ENCODE results near the gene RSPO4.

The RSPO4 gene

GRCh38 chr20:969868-970267 is 32.2 kb downstream of the RSPO4 start:
- no peak for TF ChIP-seq FOXP2 (optimal IDR thresholded peaks at IDR 0.05; ENCODE audit: control extremely low read depth, extremely low read length, insufficient read depth)
- Histone ChIP-seq H3K36me3 (ENCODE audit: insufficient read depth, low read length) (no peaks in the 10 kb centered on the region), H3K4me3 (no peak overlapping the region), H3K9me3 (ENCODE audit: low read depth, low read length) (no peaks in the 10 kb centered on the region), H3K9ac (ENCODE audit: insufficient read length) (no peak overlapping the region), H3K27ac (no peak overlapping the region)
- DNase-seq (ENCODE audit: low read depth, low spot score), result no peak

DNA sequence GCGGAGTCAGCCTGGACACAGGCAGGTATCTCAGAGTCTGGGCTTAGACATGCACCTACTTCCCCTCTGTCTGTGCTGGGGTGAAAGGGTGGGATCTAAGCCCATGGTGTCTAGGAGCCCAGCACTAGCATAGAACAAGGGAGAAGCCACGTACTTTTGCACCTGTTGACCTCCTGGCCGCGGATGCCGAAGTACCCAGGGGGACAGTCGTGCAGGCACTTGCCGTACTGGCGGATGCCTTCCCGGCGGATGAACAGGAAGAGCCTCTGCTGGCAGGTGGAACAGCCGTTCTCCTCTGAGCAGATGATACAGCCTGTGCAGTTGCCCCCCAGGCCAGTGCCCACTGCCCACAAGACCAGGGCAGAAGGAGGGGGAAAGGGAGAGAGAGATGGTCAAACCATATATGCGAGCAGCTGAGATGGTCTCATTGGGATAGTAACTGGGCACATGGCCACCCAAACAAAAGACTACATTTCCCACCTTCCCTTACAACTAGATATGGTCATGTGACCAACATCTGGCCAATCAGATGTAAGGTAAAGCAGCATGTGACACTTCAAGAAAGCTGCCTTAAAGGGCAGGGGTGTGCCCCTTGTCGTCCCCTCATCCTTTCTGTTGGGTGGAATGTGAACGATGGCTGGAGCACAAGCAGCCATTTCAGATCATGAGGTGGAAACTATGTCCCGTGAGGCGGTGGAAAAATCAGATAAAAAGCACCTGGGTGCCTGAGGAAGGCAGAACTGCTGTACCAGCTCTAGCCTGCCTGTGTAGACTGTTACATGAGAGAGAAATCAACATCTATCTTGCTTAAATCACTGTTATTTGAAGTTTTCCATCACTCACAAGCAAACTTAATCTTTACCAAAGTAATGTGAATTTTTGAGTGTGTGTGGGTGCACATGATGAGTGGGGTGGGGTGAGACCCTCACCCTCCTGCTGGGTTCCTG is 34.0 kb downstream of the RSPO4 start:
- TF ChIP-seq FOXP2 (optimal IDR thresholded peaks at IDR 0.05; ENCODE audit: control extremely low read depth, extremely low read length, insufficient read depth) (no peak), EZH2 (IDR thresholded peaks at IDR 0.05) (no peak), POLR2AphosphoS5 (IDR thresholded peaks at IDR 0.05; ENCODE audit: borderline replicate concordance, low read depth, low read length) (no peak)
- Histone ChIP-seq H3K36me3 (ENCODE audit: insufficient read depth, low read length) (no peaks in the 10 kb centered on the region), H3K4me3 (no peak overlapping the region), H3K9me3 (ENCODE audit: low read depth, low read length) (no peaks in the 10 kb centered on the region), H3K27ac (no peak overlapping the region), H3K9ac (ENCODE audit: insufficient read length) (no peak overlapping the region)
- DNase-seq (ENCODE audit: low read depth, low spot score), result no peak

GRCh38 chr20:965956-966355 is 36.2 kb downstream of the RSPO4 start:
- no peaks in the 10 kb centered on the region for H3K36me3 ChIP-seq (ENCODE audit: insufficient read depth, low read length)
- no peak for DNase-seq (ENCODE audit: low read depth, low spot score)

DNA sequence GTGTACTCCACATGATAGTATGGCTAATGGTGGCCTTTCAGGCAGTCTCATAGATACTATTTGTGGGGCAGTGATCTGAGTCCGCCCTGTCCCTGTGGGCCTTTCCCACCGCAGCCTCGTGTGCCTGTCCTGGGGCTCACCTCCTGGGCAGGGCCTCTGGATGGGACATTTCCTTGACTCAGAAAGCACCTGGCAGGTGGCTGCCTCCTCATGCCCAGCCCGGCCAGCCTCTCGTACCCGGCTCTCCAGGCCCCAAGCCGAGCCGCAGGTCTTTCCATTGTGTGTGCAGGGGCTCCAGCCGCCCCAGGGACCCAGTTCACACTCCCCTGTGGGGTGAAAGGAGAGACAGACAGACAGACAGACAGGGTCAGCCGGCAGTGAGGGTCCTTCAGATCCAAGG is 38.3 kb downstream of the RSPO4 start:
- TF ChIP-seq FOXP2 (optimal IDR thresholded peaks at IDR 0.05; ENCODE audit: control extremely low read depth, extremely low read length, insufficient read depth) (no peak), EZH2 (IDR thresholded peaks at IDR 0.05) (no peak), POLR2AphosphoS5 (IDR thresholded peaks at IDR 0.05; ENCODE audit: borderline replicate concordance, low read depth, low read length) (no peak)
- no peaks in the 10 kb centered on the region for H3K36me3 ChIP-seq (ENCODE audit: insufficient read depth, low read length)
- no peak for DNase-seq (ENCODE audit: low read depth, low spot score)
- H3K27ac ChIP-seq, result no peak overlapping the region
- H3K4me3 ChIP-seq, result no peak overlapping the region
- no peaks in the 10 kb centered on the region for H3K9me3 ChIP-seq (ENCODE audit: low read depth, low read length)
- no peak overlapping the region for H3K9ac ChIP-seq (ENCODE audit: insufficient read length)

More at GRCh38 chr20:965956-966355, 36.2 kb downstream of the RSPO4 start:
- TF ChIP-seq EZH2 (IDR thresholded peaks at IDR 0.05) (no peak), FOXP2 (optimal IDR thresholded peaks at IDR 0.05; ENCODE audit: control extremely low read depth, extremely low read length, insufficient read depth) (no peak), POLR2AphosphoS5 (IDR thresholded peaks at IDR 0.05; ENCODE audit: borderline replicate concordance, low read depth, low read length) (no peak)
- H3K27ac ChIP-seq, result no peak overlapping the region
- no peak overlapping the region for H3K4me3 ChIP-seq
- H3K9ac ChIP-seq (ENCODE audit: insufficient read length), result no peak overlapping the region
- no peaks in the 10 kb centered on the region for H3K9me3 ChIP-seq (ENCODE audit: low read depth, low read length)

DNA sequence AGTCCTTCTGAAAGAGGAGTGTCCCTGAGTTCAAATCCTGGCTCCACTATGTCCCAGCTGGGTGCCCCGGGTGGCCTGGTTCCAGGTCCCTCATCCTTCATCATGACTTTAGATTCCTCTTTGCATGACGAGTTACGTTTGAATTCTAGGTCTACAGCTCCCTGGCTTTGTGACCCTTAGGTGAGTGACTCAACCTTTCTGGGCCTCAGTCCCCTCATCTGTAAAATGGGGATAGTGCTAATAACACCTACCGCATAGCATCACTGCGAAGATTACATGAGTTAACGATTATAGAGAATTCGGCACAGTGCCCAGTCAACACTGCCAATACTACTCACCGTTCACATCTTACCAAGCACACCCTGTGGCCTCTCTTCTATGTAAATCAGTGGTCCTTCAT is 39.4 kb downstream of the RSPO4 start:
- no peak overlapping the region for H3K9ac ChIP-seq (ENCODE audit: insufficient read length)
- TF ChIP-seq POLR2AphosphoS5 (IDR thresholded peaks at IDR 0.05; ENCODE audit: borderline replicate concordance, low read depth, low read length) (no peak), EZH2 (IDR thresholded peaks at IDR 0.05) (no peak), FOXP2 (optimal IDR thresholded peaks at IDR 0.05; ENCODE audit: control extremely low read depth, extremely low read length, insufficient read depth) (no peak)
- H3K27ac ChIP-seq, result no peak overlapping the region
- no peak overlapping the region for H3K4me3 ChIP-seq
- DNase-seq (ENCODE audit: low read depth, low spot score), result no peak
- H3K36me3 ChIP-seq (ENCODE audit: insufficient read depth, low read length), result no peaks in the 10 kb centered on the region
- no peaks in the 10 kb centered on the region for H3K9me3 ChIP-seq (ENCODE audit: low read depth, low read length)

GRCh38 chr20:962223-962622 is 39.9 kb downstream of the RSPO4 start:
- H3K9ac ChIP-seq (ENCODE audit: insufficient read length), result no peak overlapping the region
- DNase-seq (ENCODE audit: low read depth, low spot score), result no peak
- no peak for TF ChIP-seq POLR2AphosphoS5 (IDR thresholded peaks at IDR 0.05; ENCODE audit: borderline replicate concordance, low read depth, low read length)

GRCh38 chr20:961768-962167 is 40.3 kb downstream of the RSPO4 start:
- no peak overlapping the region for H3K4me3 ChIP-seq
- no peaks in the 10 kb centered on the region for H3K9me3 ChIP-seq (ENCODE audit: low read depth, low read length)
- H3K36me3 ChIP-seq (ENCODE audit: insufficient read depth, low read length), result no peaks in the 10 kb centered on the region
- no peak for DNase-seq (ENCODE audit: low read depth, low spot score)
- H3K9ac ChIP-seq (ENCODE audit: insufficient read length), result no peak overlapping the region
- H3K27ac ChIP-seq, result no peak overlapping the region
- no peak for TF ChIP-seq FOXP2 (optimal IDR thresholded peaks at IDR 0.05; ENCODE audit: control extremely low read depth, extremely low read length, insufficient read depth)
- TF ChIP-seq POLR2AphosphoS5 (IDR thresholded peaks at IDR 0.05; ENCODE audit: borderline replicate concordance, low read depth, low read length), result no peak
- TF ChIP-seq EZH2 (IDR thresholded peaks at IDR 0.05), result no peak

More at GRCh38 chr20:962223-962622, 39.9 kb downstream of the RSPO4 start:
- no peak overlapping the region for H3K4me3 ChIP-seq
- no peaks in the 10 kb centered on the region for H3K9me3 ChIP-seq (ENCODE audit: low read depth, low read length)
- H3K27ac ChIP-seq, result no peak overlapping the region
- H3K36me3 ChIP-seq (ENCODE audit: insufficient read depth, low read length), result no peaks in the 10 kb centered on the region

DNA sequence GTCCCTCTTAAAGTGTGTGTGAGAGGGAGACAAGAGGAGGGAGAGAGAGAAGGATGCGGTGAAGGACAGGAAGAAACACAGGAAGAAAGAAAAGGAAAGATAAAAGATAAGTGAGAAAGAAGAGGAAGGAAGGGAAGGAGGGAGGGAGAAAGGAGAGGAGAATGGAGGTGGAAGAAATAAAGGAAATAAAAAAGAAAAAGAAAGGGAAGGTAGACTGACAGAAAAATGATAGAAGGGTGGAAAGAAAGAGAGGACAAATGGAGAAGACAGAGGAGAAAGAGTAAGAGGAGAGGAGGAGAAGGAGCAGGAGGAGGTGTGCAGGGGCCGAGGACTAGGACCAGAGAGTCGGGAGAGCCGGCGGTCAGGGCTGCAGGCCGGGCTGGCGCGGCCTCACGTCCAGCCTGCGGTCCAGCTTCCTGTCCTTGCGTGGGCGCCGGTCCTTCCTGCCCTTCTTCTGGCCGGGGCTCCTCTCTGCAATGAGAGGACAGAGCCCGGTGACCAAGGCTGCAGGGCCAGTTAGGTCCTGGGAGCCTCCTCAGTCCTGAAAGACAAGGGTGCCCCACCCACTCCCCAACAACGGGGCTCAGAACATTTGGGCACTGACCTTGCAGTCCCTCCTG is 42.0 kb downstream of the RSPO4 start:
- DNase-seq (ENCODE audit: low read depth, low spot score), result no peak

More for the DNA sequence above, 42.0 kb downstream of the RSPO4 start:
- Histone ChIP-seq H3K9ac (ENCODE audit: insufficient read length) (no peak overlapping the region), H3K4me3 (no peak overlapping the region), H3K9me3 (ENCODE audit: low read depth, low read length) (no peaks in the 10 kb centered on the region), H3K27ac (no peak overlapping the region), H3K36me3 (ENCODE audit: insufficient read depth, low read length) (no peaks in the 10 kb centered on the region)
- TF ChIP-seq EZH2 (IDR thresholded peaks at IDR 0.05) (no peak), FOXP2 (optimal IDR thresholded peaks at IDR 0.05; ENCODE audit: control extremely low read depth, extremely low read length, insufficient read depth) (no peak), POLR2AphosphoS5 (IDR thresholded peaks at IDR 0.05; ENCODE audit: borderline replicate concordance, low read depth, low read length) (no peak)
